Esophagus squamous epithelium (tissue), 4 donors: ENCODE measurements around the gene ZDHHC7.

Experiments
- POLR2A ChIP-seq, 4 donors: fragments of 450-650 bp; IDR thresholded peaks; one replicate each; pipeline ENCODE4 v1.6.1; 2017; ENCODE audit warnings: antibody characterized with exemption in 4 of 4, mild to moderate bottlenecking in 4 of 4, moderate library complexity in 3 of 4
- TF ChIP-seq, protein P1 (sequence below), 6 experiments: fragments of 450-650 bp in 4 of 6; fragments of 200-600 bp in 2 of 6; sonication (generic) in 2 of 6; IDR thresholded peaks; one replicate each; pipeline ENCODE4 v1.5.1; 2016 to 2019; ENCODE audit warnings: antibody characterized with exemption in 6 of 6, mild to moderate bottlenecking in 4 of 6, moderate library complexity in 4 of 6

DNA sequence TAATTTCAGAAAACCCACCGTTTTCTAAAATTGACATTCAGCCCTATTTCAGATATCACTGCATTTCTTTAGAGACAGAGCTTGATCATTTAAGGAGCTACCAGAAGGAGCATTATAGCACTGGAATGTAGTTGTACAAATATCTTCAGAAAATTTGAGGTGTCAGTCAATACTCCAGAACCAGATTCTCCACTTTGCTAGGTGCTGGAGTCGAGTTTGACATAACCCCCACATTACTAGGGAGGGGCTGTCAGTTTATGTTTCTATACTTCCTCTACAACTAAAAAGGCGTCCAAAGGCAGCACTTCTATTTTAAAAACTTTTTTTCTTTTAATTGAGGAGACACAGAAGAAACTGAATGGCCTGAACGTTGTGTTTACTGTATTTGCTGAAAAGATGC, 15.4 kb upstream of the ZDHHC7 start:
- TF ChIP-seq, protein P1, sequence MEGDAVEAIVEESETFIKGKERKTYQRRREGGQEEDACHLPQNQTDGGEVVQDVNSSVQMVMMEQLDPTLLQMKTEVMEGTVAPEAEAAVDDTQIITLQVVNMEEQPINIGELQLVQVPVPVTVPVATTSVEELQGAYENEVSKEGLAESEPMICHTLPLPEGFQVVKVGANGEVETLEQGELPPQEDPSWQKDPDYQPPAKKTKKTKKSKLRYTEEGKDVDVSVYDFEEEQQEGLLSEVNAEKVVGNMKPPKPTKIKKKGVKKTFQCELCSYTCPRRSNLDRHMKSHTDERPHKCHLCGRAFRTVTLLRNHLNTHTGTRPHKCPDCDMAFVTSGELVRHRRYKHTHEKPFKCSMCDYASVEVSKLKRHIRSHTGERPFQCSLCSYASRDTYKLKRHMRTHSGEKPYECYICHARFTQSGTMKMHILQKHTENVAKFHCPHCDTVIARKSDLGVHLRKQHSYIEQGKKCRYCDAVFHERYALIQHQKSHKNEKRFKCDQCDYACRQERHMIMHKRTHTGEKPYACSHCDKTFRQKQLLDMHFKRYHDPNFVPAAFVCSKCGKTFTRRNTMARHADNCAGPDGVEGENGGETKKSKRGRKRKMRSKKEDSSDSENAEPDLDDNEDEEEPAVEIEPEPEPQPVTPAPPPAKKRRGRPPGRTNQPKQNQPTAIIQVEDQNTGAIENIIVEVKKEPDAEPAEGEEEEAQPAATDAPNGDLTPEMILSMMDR (IDR thresholded peaks at IDR 0.05): no peak
- TF ChIP-seq POLR2A (IDR thresholded peaks at IDR 0.05): no peak
